DOHH2 (cell line): Measurements from ENCODE around the gene DCAF5.

Experiments
- H3F3A ChIP-seq: fragments of 200-600 bp; sonication (generic), shearing (Covaris generic); 2 replicates; pipeline ENCODE4 v1.6.0; 2016; ENCODE audit warnings: antibody characterized with exemption, mild to moderate bottlenecking; ENCODE audit not compliant: control insufficient read depth, insufficient read depth
- H3K27ac ChIP-seq: fragments of 200-600 bp; sonication (generic); 2 replicates; pipeline ENCODE4 v1.5.1; 2014; ENCODE audit warnings: low read depth, mild to moderate bottlenecking, low read length, moderate library complexity
- H3K27me3 ChIP-seq: fragments of 200-600 bp; sonication (generic); 2 replicates; pipeline ENCODE4 v1.6.1; 2014; ENCODE audit warnings: mild to moderate bottlenecking, low read length, mixed read lengths; ENCODE audit not compliant: control insufficient read depth
- H3K36me3 ChIP-seq: fragments of 200-600 bp; sonication (generic); 2 replicates; pipeline ENCODE4 v1.6.1; 2014; ENCODE audit warnings: mild to moderate bottlenecking, low read length, moderate library complexity, mixed read lengths; ENCODE audit not compliant: control insufficient read depth
- H3K4me1 ChIP-seq: fragments of 200-600 bp; sonication (generic); 2 replicates; pipeline ENCODE4 v1.6.1; 2014; ENCODE audit warnings: mild to moderate bottlenecking, low read length, mixed read lengths; ENCODE audit not compliant: control insufficient read depth
- H3K4me2 ChIP-seq: fragments of 200-600 bp; sonication (generic); 2 replicates; pipeline ENCODE4 v1.6.0; 2014; ENCODE audit warnings: mild to moderate bottlenecking, low read length, moderate library complexity
- H3K4me3 ChIP-seq: fragments of 200-600 bp; sonication (generic); 2 replicates; pipeline ENCODE4 v1.5.1; 2014; ENCODE audit warnings: mild to moderate bottlenecking, low read length, mixed read lengths
- H3K79me2 ChIP-seq: fragments of 200-600 bp; sonication (generic); 2 replicates; pipeline ENCODE4 v1.6.1; 2014; ENCODE audit warnings: mild to moderate bottlenecking, low read length, mixed read lengths; ENCODE audit not compliant: control insufficient read depth
- H3K9me2 ChIP-seq: fragments of 200-600 bp; sonication (generic); replicated peaks from 2 replicates; pipeline ENCODE4 v1.6.1; 2014; ENCODE audit warnings: mild to moderate bottlenecking, low read length, mixed read lengths; ENCODE audit not compliant: control insufficient read depth
- H3K9me3 ChIP-seq: fragments of 200-600 bp; sonication (generic); 2 replicates; pipeline ENCODE4 v1.6.1; 2014; ENCODE audit warnings: antibody characterized with exemption, low read length, mixed read lengths; ENCODE audit not compliant: control insufficient read depth, insufficient read depth
- H4K20me1 ChIP-seq: fragments of 200-600 bp; sonication (generic); 2 replicates; pipeline ENCODE4 v1.6.0; 2014; ENCODE audit warnings: low read depth, mild to moderate bottlenecking, antibody characterized with exemption, low read length, moderate library complexity; ENCODE audit not compliant: control insufficient read depth, insufficient read depth
- EZH2phosphoT487 ChIP-seq: fragments of 200-600 bp; sonication (generic); IDR thresholded peaks from 2 replicates; pipeline ENCODE4 v1.6.1; 2017; ENCODE audit warnings: borderline replicate concordance, mild to moderate bottlenecking, antibody characterized with exemption, low read length, moderate library complexity, mixed read lengths
- TF ChIP-seq, protein P1 (sequence below): fragments of 200-600 bp; sonication (generic); IDR thresholded peaks from one replicate; pipeline ENCODE4 v1.5.1; 2014; ENCODE audit warnings: antibody characterized with exemption, mild to moderate bottlenecking, low read depth, low read length; ENCODE audit not compliant: poor library complexity, severe bottlenecking

Gene DCAF5

DNA sequence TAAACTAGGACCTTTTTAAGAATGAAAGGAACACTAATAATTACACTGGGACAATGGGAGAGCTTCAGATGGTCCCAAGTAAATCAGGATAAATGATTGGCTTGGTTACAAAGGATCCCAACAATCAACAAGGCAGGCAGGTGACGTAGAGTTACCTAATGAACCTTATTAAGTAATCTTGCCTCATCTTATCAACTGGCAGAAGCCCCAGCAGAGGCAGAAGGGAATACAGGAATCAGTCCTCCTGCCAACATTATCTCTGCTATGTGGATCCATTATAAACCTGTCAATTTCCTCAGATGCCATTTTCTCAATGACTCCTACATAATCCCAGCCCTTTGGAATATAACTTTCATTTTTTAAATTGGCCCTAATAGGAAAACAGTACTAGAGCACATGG lies 11.4 kb downstream of the DCAF5 start:
- Histone ChIP-seq H3K4me2 (no peak overlapping the region), H3K36me3 (peaks cover 14% of the 10 kb centered on the region), H3F3A (no peaks in the 10 kb centered on the region), H3K27me3 (no peaks in the 10 kb centered on the region), H3K4me1 (no peaks in the 10 kb centered on the region), H3K27ac (no peak overlapping the region), H3K79me2 (peaks cover 74% of the 10 kb centered on the region), H4K20me1 (no peaks in the 10 kb centered on the region), H3K9me2 (no peaks in the 10 kb centered on the region), H3K4me3 (no peak overlapping the region), H3K9me3 (no peaks in the 10 kb centered on the region)
- TF ChIP-seq EZH2phosphoT487: no peak
- TF ChIP-seq, protein P1, sequence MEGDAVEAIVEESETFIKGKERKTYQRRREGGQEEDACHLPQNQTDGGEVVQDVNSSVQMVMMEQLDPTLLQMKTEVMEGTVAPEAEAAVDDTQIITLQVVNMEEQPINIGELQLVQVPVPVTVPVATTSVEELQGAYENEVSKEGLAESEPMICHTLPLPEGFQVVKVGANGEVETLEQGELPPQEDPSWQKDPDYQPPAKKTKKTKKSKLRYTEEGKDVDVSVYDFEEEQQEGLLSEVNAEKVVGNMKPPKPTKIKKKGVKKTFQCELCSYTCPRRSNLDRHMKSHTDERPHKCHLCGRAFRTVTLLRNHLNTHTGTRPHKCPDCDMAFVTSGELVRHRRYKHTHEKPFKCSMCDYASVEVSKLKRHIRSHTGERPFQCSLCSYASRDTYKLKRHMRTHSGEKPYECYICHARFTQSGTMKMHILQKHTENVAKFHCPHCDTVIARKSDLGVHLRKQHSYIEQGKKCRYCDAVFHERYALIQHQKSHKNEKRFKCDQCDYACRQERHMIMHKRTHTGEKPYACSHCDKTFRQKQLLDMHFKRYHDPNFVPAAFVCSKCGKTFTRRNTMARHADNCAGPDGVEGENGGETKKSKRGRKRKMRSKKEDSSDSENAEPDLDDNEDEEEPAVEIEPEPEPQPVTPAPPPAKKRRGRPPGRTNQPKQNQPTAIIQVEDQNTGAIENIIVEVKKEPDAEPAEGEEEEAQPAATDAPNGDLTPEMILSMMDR: no peak

DNA sequence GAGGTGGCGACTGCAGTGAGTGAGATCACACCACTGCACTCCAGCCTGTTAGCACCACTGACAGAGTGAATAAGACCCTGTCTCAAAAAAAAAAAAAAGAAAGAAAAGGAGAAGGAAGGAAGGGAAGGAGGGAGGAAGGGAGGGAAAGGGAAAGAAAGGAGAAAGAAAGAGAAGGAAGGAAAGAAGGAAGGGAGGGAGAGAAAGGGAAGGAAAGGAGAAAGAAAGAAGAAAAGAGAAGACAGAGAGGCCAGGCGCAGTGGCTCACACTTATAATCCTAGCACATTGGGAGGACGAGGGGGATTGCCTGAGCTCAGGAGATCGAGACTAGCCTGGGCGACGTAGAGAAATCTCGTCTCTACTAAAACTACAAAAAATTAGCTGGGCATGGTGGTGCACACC lies 13.2 kb downstream of the DCAF5 start:
- H3K27ac ChIP-seq: no peak overlapping the region
- H3K4me2 ChIP-seq: no peak overlapping the region
- no peaks in the 10 kb centered on the region for H3K9me3 ChIP-seq
- no peaks in the 10 kb centered on the region for H3K9me2 ChIP-seq
- H3K27me3 ChIP-seq: no peaks in the 10 kb centered on the region
- no peak for TF ChIP-seq EZH2phosphoT487
- TF ChIP-seq, protein P1: no peak
- no peak overlapping the region for H3K4me3 ChIP-seq
- H4K20me1 ChIP-seq: no peaks in the 10 kb centered on the region
- H3K79me2 ChIP-seq: peaks cover 74% of the 10 kb centered on the region
- H3K4me1 ChIP-seq: no peaks in the 10 kb centered on the region
- peaks cover 11% of the 10 kb centered on the region for H3K36me3 ChIP-seq
- H3F3A ChIP-seq: no peaks in the 10 kb centered on the region

DNA sequence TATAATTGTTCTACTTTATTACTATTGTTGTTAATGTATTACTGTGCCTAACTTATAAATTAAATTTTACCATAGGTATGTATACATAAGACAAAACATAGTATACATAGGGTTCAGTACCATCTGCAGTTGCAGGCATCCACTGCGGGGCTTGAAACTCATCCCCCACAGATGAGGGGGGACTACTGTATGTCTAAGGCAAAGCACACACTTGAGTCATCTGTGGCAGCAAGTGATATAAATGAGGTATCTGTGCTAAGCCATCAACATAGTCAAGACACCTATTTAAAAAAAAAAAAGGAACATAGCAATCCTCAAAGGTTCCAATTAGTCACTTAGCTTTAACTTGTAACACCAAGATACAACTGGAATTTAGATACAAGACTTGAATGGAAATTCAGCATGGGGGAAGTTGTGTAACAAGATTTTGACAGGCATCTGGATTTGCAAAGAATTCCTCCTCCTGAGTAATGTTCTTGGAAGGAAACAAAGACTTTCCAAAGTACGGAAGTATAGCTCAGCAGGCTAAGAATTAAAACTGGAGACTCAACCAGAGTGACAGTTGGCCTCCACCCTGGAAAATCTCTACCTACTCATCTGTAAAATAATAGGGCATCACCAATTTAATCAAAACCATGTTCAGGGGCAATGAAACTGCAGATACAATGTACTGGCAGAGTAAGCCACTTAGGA lies 14.9 kb downstream of the DCAF5 start:
- Histone ChIP-seq H3K4me3 (no peak overlapping the region), H3K36me3 (peaks cover 11% of the 10 kb centered on the region), H3K9me3 (no peaks in the 10 kb centered on the region), H3K27ac (no peak overlapping the region), H4K20me1 (peaks cover 3% of the 10 kb centered on the region; the same call in 1 of the 2 replicates), H3K4me1 (no peaks in the 10 kb centered on the region), H3F3A (no peaks in the 10 kb centered on the region), H3K9me2 (no peaks in the 10 kb centered on the region), H3K79me2 (peaks cover 80% of the 10 kb centered on the region), H3K27me3 (no peaks in the 10 kb centered on the region), H3K4me2 (no peak overlapping the region)
- TF ChIP-seq, protein P1: no peak
- no peak for TF ChIP-seq EZH2phosphoT487
